GM13977 (cell line): Measurements from ENCODE around the gene SMIM35.
"Not testable (repeated sequence)": the region's sequence is repeated elsewhere in the genome, so short reads cannot be mapped to it uniquely, and the experiment has no call there.

Source experiments
- DNase-seq: peaks from one replicate; pipeline ENCODE4 v3.0.0; 2012; ENCODE audit warnings: low spot score
- in situ Hi-C: fragments of 300-500 bp; cut with MboI; formaldehyde crosslinking; loops from one replicate; pipeline ENCODE4 v1.12.0; 2022; ENCODE audit warnings: low sequenced_read_pairs, low pct_unique_long_range_greater_than_20kb, mixed read lengths, inconsistent platforms; ENCODE audit not compliant: unreplicated experiment
- TF ChIP-seq, protein P1 (sequence below): IDR thresholded peaks from 2 replicates; pipeline ENCODE4 v1.5.1; 2012; ENCODE audit warnings: mild to moderate bottlenecking, control low read depth; ENCODE audit not compliant: insufficient read depth; ENCODE audit errors: extremely low read depth, missing control alignments

Gene SMIM35

GRCh38 chr11:117979481-117980211 is 107.1 kb downstream of the SMIM35 start:
- in situ Hi-C loops, result no loop called here

GRCh38 chr11:117978991-117979390 is 107.8 kb downstream of the SMIM35 start:
- in situ Hi-C loops, result no loop called here
- DNase-seq, result peak; percentile 22
- TF ChIP-seq, protein P1, sequence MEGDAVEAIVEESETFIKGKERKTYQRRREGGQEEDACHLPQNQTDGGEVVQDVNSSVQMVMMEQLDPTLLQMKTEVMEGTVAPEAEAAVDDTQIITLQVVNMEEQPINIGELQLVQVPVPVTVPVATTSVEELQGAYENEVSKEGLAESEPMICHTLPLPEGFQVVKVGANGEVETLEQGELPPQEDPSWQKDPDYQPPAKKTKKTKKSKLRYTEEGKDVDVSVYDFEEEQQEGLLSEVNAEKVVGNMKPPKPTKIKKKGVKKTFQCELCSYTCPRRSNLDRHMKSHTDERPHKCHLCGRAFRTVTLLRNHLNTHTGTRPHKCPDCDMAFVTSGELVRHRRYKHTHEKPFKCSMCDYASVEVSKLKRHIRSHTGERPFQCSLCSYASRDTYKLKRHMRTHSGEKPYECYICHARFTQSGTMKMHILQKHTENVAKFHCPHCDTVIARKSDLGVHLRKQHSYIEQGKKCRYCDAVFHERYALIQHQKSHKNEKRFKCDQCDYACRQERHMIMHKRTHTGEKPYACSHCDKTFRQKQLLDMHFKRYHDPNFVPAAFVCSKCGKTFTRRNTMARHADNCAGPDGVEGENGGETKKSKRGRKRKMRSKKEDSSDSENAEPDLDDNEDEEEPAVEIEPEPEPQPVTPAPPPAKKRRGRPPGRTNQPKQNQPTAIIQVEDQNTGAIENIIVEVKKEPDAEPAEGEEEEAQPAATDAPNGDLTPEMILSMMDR, result no peak

More at GRCh38 chr11:117979481-117980211, 107.1 kb downstream of the SMIM35 start:
- DNase-seq, result peak; percentile 45
- TF ChIP-seq, protein P1, result no peak

DNA sequence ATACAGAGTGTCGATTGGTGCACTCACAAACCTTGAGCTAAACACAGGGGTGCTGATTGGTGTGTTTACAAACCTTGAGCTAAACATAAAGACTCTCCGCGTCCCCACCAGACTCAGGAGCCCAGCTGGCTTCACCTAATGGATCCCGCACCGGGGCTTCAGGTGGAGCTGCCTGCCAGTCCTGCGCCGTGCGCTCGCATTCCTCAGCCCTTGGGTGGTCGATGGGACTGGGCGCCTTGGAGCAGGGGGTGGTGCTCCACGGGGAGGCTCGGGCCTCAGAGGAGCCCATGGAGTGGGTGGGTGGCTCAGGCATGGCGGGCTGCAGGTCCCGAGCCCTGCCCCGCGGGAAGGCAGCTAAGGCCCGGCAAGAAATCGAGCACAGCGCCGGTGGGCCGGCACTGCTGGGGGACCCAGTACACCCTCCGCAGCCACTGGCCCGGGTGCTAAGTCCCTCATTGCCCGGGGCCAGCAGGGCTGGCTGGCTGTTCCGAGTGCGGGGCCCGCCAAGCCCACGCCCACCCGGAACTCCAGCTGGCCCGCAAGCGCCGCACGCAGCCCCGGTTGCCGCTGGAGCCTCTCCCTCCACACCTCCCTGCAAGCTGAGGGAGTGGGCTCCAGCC is 108.4 kb downstream of the SMIM35 start:
- in situ Hi-C loops, DNase-seq: not testable (repeated sequence)

GRCh38 chr11:117977612-117978264 is 109.0 kb downstream of the SMIM35 start:
- in situ Hi-C loops, DNase-seq: not testable (repeated sequence)

GRCh38 chr11:117977029-117977428 is 109.7 kb downstream of the SMIM35 start:
- no peak for DNase-seq
- TF ChIP-seq, protein P1, result no peak
- in situ Hi-C loops, result no loop called here

DNA sequence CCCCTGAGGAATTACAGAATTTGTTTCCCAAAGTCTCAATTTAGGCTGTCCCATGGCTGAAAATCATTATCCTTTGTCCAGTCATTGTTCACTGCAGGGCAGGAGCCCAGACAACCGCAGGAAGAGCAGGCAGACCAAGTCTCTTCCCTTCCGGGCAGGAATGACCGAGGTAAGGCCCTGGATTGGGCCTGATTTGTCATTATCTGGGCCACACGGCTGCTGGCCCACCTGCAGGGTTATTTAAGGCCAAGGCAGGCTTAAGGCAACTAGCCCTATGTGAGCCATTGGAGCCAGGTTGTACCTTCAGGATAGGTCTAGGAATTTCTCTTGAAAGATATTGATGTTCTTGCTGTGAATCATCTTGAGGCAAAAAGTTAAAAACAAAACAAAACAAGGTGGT is 110.3 kb downstream of the SMIM35 start:
- TF ChIP-seq, protein P1, result no peak
- in situ Hi-C loops, result no loop called here
- no peak for DNase-seq

DNA sequence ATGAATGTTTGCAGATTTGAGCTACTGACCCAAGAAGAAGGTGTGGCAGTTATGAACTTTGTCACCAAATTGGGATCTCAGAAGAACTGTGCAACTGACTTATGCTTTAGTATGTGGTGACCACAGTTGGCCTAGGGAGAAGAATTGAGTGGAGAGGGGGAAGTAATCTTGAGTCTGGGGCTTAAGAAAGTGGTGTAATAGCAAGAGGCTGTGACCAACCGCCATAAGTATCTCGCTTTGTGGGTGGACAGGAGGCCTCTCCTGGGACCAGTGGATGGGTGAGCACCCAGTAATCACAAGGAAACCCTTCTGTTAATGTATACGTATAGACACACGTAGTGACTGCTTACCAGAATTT is 113.3 kb downstream of the SMIM35 start:
- no peak for DNase-seq
- TF ChIP-seq, protein P1, result no peak
- in situ Hi-C loops, result no loop called here
